Measurements from ENCODE around the gene C16orf92.
A peak's percentile ranks its signal among the peaks of the same experiment; 100 is the strongest.

Gene C16orf92

GRCh38 chr16:30060836-30061554 is 38.0 kb downstream of the C16orf92 start:
- DNase-seq (ENCODE audit: low spot score), result no peak

- DNase-seq (ENCODE audit: low spot score), result no peak
Measured at GRCh38 chr16:30063278-30063892, 40.4 kb downstream of the C16orf92 start.

GRCh38 chr16:30063893-30064728 is 41.1 kb downstream of the C16orf92 start:
- no peak for DNase-seq (ENCODE audit: low spot score)

- DNase-seq (ENCODE audit: low spot score), result peak; percentile 76
Measured at GRCh38 chr16:30064729-30065101, 41.7 kb downstream of the C16orf92 start.

GRCh38 chr16:30065102-30065942 is 42.3 kb downstream of the C16orf92 start, which contains the start of gene ALDOA:
ALDOA (plus strand) TSS chr16:30065760; CDS start chr16:30066898, 1,138 bp downstream.
- peak; percentile 99 for DNase-seq (ENCODE audit: low spot score)

GRCh38 chr16:30065943-30066760 is 43.2 kb downstream of the C16orf92 start:
- no peak for DNase-seq (ENCODE audit: low spot score)

- no peak for DNase-seq (ENCODE audit: low spot score)
Measured at GRCh38 chr16:30066761-30067583, 44.0 kb downstream of the C16orf92 start.

- DNase-seq (ENCODE audit: low spot score), result no peak
Measured at GRCh38 chr16:30067584-30067916, 44.6 kb downstream of the C16orf92 start.

- DNase-seq (ENCODE audit: low spot score), result no peak
Measured at GRCh38 chr16:30068333-30068732, 45.3 kb downstream of the C16orf92 start.

- DNase-seq (ENCODE audit: low spot score), result no peak
Measured at GRCh38 chr16:30068750-30069610, 46.0 kb downstream of the C16orf92 start.

- no peak for DNase-seq (ENCODE audit: low spot score)
Measured at GRCh38 chr16:30069611-30070462, 46.8 kb downstream of the C16orf92 start.

GRCh38 chr16:30070490-30070889 is 47.5 kb downstream of the C16orf92 start:
- no peak for DNase-seq (ENCODE audit: low spot score)

All from left forelimb (tissue), 1 donor.